ENCODE results near the gene WHRN. TPM values are rescaled to one million over a fixed set of nuclear protein-coding genes. Genes with fewer than 3 reads are reported as not detected.

WHRN gene
- total and polyA plus RNA-seq, 9 of the 15 experiments (the other 6 are each of a cell fraction or from before 2014, with no cell fraction given): 0.31 to 14.1 (median 3.0) TPM

GRCh38 chr9:114369216-114370130 lies 135.8 kb downstream of the WHRN start (continued):
- no peak for TF ChIP-seq HOMEZ (CRISPR knock-in tag; IDR thresholded peaks at IDR 0.05)
- TF ChIP-seq POLR2B (IDR thresholded peaks at IDR 0.05; ENCODE audit: low read depth, partially characterized antibody): peak; percentile 71
- no peak for TF ChIP-seq ZNF766 (CRISPR knock-in tag; conservative IDR thresholded peaks at IDR 0.05)
- TF ChIP-seq THRB (CRISPR knock-in tag; conservative IDR thresholded peaks at IDR 0.05): peak; percentile 86
- TF ChIP-seq FOXJ2 (tag; IDR thresholded peaks at IDR 0.05): no peak
- TF ChIP-seq IFI16 (CRISPR knock-in tag; IDR thresholded peaks at IDR 0.05): no peak
- 0 out of 2 replicates have a peak, but pooled peaks have one; percentile 62 for TF ChIP-seq LARP7 (IDR thresholded peaks at IDR 0.05)
- TF ChIP-seq PHTF2 (CRISPR knock-in tag; IDR thresholded peaks at IDR 0.05): no peak
- TF ChIP-seq CBX2 (IDR thresholded peaks at IDR 0.05; ENCODE audit: insufficient read depth, low read length, poor library complexity, severe bottlenecking): no peak
- TF ChIP-seq RREB1 (CRISPR knock-in tag; IDR thresholded peaks at IDR 0.05): no peak
- TF ChIP-seq ETV6 (IDR thresholded peaks at IDR 0.05; ENCODE audit: borderline replicate concordance in 1 of 2, low read depth in 2 of 2, low read length in 1 of 2): no peak
- TF ChIP-seq ETV6 (CRISPR knock-in tag; IDR thresholded peaks at IDR 0.05; ENCODE audit: borderline replicate concordance): no peak
- no peak for TF ChIP-seq POLR2AphosphoS5 (IDR thresholded peaks at IDR 0.05; ENCODE audit: control insufficient read depth, insufficient read depth, low read depth, low read length)
- TF ChIP-seq ZBTB26 (CRISPR knock-in tag; IDR thresholded peaks at IDR 0.05): peak; percentile 65; the same call in 1 of the 2 replicates
- TF ChIP-seq RB1 (IDR thresholded peaks at IDR 0.05; ENCODE audit: low read depth): no peak

Data from K562 (cell line).